ENCODE measurements around the gene SEC62.
"Not testable (repeated sequence)": the region's sequence is repeated elsewhere in the genome, so short reads cannot be mapped to it uniquely, and the experiment has no call there.

The SEC62 gene

DNA sequence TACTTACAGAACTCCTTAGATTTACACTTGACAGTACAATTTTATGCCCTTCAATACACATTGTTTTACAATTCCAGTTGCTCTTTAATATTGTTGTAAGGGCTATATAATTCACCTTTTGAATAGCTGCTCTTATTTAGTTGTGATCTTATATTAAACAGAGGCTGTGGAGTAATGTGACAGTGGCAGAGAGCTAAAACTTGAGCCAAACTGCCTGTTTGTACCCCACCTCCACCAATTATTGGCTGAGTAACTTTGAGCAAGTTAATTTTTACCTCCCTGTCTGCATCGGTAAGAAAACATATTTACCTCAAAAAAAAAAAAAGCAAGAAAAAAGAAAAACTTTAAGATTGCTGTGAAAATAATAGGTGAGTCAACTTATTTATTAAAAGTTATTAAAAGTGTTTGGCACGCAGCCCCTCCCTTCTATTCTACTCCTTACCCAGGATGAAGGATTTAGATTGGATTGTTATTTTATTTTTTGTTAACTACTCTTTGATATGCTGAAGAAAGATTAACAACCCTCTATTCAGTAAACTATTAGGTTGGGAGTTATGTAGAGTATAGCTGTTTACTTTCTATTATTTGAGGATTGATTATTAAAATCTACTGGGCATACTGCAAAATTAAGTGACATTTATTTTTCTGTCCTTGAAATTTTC lies 1.7 kb downstream of the SEC62 start:
- no peak for DNase-seq

DNA sequence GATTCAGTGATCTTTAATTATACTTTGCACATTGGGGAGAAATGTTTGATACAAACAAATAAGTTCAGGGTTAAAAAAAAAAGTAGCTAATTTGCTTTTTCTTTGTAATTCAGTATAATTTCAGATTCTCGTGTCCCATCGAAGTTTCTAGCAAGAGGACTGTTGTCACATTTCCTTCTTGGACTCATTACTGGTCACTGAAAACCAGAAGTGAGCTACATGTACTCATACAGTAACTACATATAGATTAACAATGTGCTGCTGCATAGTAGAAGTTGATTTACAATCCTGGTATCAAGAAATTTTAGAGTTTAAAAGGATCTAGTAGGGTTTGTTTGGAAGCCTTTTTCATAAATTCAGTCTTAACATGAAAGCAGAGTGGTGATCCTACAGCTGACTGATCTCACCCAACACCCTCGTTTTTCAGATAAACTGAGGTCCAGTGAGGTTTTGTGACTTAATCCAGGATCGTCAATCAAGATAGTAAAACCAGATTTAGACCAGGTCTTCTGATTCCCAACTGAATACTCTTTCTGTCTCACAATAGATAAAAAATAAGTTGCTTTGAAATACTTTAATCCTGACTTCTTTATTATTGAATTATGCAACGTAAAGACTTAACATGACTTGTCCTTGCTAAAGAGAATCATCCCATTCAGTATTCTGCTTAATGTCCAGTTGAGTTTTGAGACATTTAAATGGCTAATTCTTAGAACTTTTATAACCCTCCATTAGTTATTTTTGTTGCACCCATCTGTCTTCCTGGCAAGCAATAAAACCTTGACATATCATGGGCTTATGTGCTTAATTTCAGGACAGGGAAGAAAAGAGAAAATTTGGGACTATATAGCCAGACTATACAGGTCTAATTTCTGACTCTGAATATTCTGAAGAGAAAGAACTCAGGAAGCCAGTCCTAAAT lies 2.8 kb downstream of the SEC62 start:
- no peak for DNase-seq

DNA sequence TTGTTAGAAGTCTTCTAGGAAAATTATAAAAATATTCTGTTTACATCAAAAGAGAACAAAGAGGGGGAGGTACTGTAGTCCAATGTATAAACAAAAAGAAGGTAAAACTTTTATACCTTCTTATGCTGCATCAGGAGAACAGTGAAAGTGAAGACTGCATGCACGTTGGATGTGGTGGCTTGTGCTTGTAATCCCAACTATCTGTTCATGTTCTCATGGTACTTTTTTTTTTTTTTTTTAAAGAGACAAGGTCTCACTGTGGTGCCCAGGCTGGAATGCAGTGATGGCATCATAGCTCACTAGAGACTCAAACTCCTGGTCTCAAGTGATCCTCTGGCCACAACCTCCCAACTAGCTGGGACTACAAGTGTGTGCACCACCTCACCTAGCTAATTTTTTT lies 4.2 kb downstream of the SEC62 start:
- no peak for DNase-seq

DNA sequence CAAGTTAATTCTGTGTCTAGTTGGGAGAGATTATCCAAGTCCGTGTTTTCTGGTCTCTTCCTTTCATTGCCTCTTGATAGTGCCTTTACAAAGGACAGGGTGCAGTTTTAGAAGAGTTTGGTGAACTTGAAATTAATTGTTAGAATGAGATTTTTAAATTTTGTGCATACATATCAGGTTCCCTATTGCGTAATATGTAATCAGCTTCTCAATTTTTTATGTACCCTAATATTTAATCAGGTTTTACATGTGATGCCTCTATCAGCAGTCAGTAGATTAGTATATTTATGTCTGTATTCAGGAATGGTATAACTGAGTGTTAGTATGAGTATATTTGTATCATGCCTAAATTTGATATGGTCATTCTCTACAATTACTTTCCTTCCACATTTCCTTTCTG lies 4.9 kb downstream of the SEC62 start:
- DNase-seq: no peak

DNA sequence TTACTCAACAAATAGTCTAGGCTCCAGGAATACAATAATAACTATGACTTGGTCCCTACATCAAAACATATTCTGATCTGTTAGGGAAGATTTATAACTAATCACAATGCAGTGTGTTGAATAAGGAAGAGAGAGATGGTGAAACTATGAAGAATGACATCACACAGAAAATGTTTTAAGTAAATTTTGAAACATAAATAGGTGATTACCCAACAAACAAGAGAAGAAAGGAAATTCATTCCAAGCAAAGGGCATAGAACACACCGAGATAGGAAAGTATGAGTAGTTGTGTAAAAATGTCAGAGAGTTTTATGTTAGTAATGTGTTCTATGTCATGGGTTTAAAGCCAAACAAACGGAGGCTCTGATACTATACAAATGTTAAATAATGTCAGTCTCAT lies 13.4 kb downstream of the SEC62 start:
- DNase-seq: peak; percentile 13

DNA sequence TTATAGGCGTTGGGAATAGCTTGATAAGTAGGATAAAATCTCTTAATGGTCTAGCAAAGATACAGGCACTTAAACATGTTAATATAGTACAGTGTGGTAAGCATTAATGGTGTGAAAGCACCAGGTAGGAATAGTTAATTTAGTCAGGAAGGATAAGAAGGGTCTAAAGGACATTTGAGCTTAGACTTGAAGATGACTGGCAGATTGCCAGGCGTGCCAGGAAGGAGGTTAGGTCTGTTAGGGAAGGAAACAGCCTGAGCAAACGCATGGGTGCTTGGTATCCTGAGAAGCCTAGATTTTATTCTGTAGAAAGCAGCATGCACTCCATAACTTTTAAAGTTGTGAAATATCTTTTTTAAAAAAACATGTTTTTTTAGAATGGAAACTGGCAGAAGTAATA lies 17.7 kb downstream of the SEC62 start:
- DNase-seq: peak; percentile 51

DNA sequence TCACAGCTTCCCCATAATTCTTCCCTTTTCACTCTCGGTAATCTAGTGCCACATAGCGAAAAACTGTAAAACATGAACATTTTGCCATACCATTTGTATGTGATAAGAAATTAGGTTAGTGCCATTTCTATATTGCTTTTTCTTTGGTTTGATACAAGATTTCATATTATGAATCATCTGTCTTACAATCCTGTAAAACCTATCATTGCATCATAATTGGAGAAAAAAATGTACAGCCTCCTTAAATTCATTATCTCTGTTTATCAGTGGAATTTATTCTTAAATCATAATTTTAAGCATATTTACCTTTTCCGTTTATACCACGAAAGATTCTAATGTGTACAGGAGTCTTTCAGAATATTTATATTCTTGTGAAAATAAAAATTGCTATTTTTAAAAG lies 23.8 kb downstream of the SEC62 start:
- DNase-seq: no peak

DNA sequence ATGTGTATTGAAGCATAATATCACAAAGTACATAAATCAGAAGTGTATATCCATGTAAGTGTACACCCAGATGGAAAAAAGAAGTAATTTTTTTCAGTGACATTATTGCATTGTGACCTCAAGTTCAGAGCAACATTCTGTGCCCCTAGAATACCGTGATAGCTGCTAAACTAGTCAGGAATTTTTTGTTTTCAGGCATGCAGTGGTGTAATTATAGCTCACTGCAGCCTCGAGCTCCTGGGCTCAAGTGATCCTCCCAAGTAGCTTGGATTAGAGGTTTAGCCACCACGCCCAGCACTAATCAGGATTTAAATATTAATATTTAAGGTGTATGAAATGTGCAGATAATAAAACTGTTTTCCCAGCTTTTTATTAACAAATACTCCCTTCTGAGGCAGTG lies 25.5 kb downstream of the SEC62 start:
- no peak for DNase-seq

DNA sequence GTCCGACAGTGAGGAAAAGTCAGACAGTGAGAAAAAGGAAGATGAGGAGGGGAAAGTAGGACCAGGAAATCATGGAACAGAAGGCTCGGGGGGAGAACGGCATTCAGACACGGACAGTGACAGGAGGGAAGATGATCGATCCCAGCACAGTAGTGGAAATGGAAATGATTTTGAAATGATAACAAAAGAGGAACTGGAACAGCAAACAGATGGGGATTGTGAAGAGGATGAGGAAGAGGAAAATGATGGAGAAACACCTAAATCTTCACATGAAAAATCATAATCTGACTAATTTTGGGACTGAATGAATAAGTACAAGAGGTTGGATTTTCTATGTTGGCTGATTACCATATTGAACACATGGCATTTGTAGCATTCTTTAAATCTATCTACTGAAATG lies 26.2 kb downstream of the SEC62 start:
- DNase-seq: no peak

DNA sequence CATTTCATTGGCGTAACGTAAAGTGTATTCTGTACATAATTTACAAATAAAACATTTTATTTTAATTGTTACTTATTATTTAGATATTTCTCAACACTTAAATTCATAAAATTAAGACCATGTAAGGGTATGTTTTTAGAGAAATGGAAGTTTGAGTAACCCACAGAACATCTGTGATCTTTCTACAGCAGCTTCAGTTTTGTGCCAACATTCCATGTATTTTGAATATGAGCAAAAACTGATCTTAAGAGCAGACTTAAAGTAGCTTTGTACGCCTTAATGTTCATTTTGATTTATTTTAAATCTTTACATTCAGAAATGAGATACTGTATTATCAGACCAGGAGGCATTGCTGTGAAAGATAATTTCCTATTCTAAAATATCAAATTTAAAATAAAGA lies 27.2 kb downstream of the SEC62 start:
- DNase-seq: no peak

DNA sequence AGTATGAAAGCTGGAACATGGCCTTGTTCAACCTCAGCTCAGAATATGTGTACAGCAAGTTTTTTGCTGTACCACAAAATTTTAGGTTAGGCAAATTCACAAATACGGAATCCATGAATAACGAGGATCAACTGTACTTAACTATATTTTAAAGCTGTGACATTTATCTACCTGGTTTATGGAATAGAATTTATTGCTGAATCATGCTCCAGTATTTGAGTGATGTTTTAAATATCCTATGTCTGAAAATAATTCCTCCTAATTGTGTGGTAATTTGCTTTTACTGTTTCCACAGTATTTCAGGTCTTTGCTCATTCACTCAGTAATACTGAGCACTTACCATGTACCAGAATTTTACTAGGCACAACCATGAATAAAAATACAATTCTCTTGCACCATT lies 29.5 kb downstream of the SEC62 start:
- no peak for DNase-seq

DNA sequence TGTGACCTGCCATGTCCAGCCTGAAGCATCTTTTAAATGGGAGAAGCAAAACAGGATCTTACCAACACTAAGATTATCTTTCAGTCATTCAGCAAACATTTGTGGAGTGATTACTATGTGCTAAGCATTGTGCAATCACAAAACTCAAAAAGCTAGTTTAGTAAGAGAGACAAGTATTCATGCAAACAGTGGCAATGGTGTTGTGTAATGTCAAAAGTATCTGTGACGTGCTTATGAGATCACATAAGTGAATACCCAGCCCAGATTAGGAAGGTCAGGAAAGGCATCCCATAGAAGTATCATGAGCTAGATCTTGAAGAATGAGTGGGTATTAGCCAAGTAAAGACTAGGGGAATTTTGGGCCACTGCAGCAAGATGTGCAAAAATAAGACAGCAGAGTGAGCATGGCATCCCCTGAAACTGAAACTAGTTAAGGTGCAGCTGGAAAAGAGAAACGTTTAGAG lies 32.1 kb downstream of the SEC62 start:
- peak; percentile 23 for DNase-seq

DNA sequence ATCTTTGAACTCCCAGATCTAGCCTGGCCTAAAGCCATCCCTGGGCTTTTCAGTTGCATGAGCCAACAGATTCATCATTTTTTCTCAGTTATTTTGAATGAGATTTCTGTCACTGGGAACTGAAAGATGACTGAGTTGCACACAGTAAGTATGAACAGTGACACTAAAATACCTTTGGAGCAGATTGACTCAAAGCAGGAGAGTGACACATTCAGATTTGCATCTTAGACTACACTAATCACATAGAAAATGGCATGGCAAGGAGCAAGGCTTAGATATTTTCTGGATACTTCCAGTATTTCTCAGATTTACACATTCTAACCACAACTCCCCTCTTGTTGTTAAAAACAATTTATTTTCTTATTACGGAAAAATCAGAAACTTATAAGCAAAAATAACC lies 32.8 kb downstream of the SEC62 start:
- no peak for DNase-seq

DNA sequence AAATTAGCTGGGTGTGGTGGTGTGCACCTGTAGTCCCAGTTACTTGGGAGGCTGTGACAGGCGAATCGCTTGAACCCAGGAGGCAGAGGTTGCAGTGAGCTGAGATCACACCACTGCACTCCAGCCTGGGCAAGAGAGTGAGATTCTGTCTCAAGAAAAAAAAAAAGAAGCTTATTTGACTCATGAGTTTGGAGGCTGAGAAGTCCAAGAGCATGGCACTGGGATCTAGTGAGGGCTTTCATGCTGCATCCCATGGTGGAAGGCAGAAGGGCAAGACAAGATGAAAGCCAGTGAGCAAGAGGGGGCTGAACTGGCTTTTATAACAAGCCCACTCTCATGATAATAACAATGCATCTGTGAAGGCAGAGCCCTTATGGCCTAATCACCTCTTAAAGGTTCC lies 33.4 kb downstream of the SEC62 start:
- DNase-seq: no peak

DNA sequence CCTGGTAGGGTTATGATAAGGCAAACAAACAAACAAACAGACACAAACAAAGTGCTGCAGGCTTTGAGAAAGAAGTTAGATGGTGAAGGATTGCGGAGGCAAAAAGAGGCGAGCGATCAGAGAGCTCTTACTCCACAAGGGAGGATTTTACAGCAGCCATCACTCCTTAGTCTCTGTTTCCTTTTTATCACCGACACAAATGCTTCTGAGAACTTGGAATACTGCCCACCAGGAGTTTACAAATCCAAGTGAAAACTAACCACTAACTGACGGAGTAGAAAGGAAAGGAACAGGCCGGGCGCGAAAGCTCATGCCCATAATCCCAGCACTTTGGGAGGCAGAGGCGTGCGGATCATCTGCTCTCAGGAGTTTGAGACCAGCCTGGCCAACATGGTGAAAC lies 35.6 kb downstream of the SEC62 start:
- no peak for DNase-seq

DNA sequence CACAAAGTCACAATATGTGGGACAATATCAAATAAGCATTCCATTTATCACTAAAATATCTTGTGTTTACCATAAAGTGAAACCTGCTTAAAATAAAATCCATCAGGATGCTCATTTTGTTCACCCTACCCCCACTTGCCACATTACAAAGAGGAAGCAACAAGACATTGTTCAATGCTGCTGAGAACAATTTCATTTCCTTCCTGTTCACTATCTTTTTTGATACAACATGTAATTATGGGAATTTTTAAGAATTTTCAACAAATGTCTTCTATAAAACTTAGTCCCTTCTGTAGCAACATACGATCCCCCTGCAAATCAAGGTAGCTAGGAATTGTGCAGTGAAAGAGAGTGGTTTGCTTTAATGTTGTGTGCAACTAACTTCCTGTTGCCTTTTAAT lies 36.3 kb downstream of the SEC62 start:
- peak; percentile 57 for DNase-seq

DNA sequence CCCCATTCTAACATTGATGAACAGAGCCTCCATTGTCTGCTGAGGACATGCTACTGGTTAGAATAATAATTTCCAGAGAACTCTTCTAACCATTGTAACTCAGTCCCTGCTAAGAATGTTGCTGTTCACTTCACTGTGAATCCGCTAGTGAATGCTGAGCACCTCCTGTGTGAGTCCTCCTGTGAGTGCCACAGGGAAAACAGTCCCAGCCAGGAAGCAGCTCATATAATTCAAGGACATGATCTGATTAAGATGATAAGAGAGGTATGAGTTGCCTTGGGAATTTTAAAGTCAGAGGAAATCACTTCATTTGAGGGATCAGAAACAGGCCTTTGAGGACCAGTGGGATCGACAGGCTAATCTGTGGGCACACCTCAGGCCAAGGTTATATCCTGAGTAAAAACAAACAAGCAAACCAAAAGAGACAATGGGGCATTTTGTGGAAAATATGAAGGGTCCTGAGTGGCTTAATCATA lies 37.3 kb downstream of the SEC62 start:
- DNase-seq: no peak

DNA sequence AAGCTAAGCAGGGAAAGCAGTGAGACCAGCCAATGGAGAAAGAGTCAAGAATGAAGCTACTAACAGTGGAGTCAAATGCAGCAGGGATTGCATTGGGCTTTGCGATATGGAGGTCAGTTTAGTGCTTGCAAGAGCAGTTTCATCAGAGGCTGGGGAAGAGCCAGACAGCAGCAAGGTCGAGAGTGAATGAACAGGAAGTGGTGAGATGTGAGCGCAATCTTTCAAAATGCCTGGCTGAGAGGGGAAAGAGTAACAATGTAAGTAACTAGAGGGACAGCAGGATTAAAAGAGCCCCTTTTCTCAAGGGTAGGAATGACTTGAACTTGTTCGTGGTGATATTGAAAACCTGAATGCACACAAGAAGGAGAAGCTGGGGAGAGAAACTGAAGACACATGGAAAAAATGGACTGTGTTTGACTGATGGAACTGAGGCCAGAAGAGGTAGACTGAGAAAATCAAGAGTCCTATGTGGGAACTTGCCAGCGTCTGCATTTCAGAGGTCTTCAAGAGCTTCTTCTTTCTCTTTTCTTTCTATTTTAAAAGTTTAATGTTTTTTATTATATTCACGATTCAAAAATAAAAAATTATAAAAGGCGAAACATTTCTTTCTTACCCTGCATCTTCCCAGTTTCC lies 40.5 kb downstream of the SEC62 start:
- DNase-seq: peak; percentile 85

DNA sequence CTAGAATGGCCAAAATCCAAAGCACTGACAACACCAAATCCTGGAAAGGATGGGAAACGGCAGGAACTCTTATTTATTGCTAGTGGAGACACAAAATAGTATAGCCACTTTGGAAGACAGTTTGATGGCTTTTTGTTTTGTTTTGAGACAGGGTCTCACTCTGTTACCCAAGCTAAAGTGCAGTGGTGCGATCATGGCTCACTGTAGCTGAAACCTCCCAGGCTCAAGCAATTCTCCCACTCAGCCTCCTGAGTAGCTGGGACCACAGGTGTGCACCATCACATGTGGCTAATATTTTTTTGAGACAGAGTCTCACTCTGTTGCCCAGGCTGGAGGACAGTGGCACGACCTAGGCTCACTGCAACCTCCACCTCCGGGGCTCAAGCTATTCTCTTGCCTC lies 43.9 kb downstream of the SEC62 start:
- no peak for DNase-seq

DNA sequence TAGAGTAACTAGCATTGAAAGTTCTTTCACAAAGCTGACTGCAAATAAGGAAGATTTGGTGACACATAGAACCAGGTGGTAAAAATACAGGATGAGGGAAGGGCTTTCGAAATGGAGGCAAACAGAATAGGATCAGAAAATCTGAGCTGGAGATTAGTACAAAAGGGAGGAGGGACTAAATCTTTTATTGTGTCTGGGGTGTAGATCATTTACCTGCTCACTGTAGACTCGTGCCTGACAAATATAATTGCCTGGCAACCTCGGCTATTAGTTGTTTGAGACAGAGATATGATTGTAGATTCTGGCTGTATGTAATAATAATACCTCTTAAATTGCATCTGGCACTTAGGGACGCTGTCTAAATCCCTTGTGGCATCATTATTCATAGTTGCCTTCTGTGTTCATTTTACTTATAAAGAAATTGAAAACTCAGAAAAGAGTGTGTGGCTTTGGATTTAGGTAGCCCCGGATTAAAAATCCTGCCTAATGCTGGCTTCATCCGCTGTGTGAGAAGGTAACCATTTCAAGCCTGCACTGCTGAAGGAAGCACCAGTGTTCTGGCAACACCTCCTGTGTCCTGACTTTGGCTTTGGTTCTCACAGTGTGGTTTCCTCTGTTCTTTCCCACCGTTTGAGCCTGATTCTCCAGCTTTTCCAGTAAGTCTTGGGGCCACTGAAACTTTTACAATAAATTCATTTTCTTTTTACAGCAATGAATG lies 46.2 kb downstream of the SEC62 start:
- DNase-seq: no peak

DNA sequence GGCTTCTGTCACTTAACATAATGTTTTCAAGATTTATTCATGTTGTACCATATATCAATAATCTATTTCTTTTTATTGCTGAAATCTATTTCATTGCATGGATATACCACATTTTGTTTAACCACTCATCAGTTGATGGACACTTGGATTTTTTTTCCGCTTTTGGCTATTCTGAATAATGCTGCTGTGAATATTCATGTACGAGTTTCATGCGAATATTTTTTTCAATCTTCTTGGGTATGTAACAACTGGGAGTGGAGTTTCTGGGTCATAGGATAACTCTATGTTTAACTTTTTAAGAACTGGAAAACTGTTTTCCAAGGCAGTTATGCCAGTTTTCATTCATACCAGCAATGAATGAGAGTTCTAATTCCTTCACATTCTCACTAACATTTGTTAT lies 49.5 kb downstream of the SEC62 start:
- no peak for DNase-seq

DNA sequence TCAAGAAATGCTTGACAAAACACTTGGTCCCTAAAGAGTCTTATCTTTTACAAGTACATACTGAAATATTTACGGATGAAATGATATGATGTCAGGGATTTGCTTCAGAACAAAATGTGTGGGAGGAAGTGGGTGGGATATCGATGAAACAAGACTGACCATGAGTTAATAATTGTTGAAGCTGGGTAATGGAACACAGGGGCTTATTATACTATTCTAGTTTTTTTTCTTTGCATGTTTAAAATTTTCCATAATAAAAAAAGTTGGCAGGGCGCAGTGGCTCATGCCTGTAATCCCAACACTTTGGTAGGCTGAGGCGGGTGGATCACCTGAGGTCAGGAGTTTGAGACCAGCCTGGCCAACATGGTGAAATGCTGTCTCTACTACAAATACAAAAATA lies 52.7 kb downstream of the SEC62 start:
- not testable (repeated sequence) for DNase-seq

DNA sequence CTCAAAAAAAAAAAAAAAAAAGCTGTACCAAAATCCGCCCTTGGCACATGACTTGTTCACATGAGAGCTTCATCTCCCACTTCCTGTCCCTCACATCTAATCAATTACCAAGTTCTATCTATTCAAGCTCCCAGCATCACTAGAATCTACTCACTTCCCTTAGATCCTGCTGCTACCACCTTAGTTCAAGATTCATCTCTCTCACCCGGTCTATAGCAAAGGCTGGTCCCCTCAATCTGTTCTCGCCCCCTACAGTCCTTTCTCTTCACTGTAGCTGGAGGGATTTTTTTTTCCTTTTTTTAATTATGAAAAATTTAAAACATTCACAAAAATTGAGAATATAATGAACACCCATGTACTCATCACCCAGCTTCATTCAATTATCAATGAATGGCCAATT lies 54.5 kb downstream of the SEC62 start:
- peak; percentile 61 for DNase-seq

All from hematopoietic multipotent progenitor cell treated with erythropoietin and hydrocortisone succinate and interleukin-3 and kit ligand, for 4 days (in vitro differentiated cells).